H1 (cell line): ENCODE results near the gene NDUFA13. TPM values are rescaled to one million over a fixed set of nuclear protein-coding genes. Genes with fewer than 3 reads are reported as not detected.

Experiments
- BCL11A ChIP-seq, 2 experiments: IDR thresholded peaks; one replicate each; pipeline ENCODE4 v1.6.1; 2011; ENCODE audit warnings: low read depth in 2 of 2, low read length in 2 of 2, mild to moderate bottlenecking in 2 of 2
- CBX5 ChIP-seq: fragments of 300-800, 300-1000 bp; sonication (generic); IDR thresholded peaks from 2 replicates; pipeline ENCODE4 v1.7.1; 2016; ENCODE audit warnings: antibody characterized with exemption, low read length, low read depth
- EZH2 ChIP-seq: fragments of 200-600 bp; sonication (generic); IDR thresholded peaks from 2 replicates; pipeline ENCODE4 v1.7.1; 2012; ENCODE audit warnings: low read depth, mild to moderate bottlenecking, moderate library complexity, low read length, inconsistent platforms; ENCODE audit not compliant: severe bottlenecking
- KDM5A ChIP-seq: fragments of 200-600 bp; IDR thresholded peaks from 2 replicates; pipeline ENCODE4 v1.7.1; 2012; ENCODE audit warnings: mild to moderate bottlenecking, low read length, inconsistent platforms, mixed read lengths
- NRF1 ChIP-seq: IDR thresholded peaks from 2 replicates; pipeline ENCODE4 v1.6.1; 2011; ENCODE audit warnings: mild to moderate bottlenecking, low read depth, low read length, improper control_type of control experiment
- POU5F1 ChIP-seq: IDR thresholded peaks from 2 replicates; pipeline ENCODE4 v1.6.1; 2011; ENCODE audit warnings: low read depth, mild to moderate bottlenecking, low read length, moderate library complexity
- RAD21 ChIP-seq, 2 experiments: IDR thresholded peaks in 1 of 2; conservative IDR thresholded peaks in 1 of 2; 2 replicates each; pipeline ENCODE4 v1.6.1; 2011; ENCODE audit warnings: low read depth in 2 of 2, low read length in 2 of 2, improper control_type of control experiment in 1 of 2, inconsistent platforms in 1 of 2, mild to moderate bottlenecking in 1 of 2, moderate library complexity in 1 of 2
- polyA plus RNA-seq, 7 experiments: library from polyadenylated mRNA; depleted of rRNA in 3 of 7; stranded (reverse) in 5 of 7; unstranded in 2 of 7; fragments of >200 nt in 5 of 7; fragments of 200-250 nt in 2 of 7; gene quantifications; 1 replicate in 5 of 7; 2 replicates in 1 of 7; 4 replicates in 1 of 7; pipeline versions ENCODE4 v1.2.1 to v1.2.3, GENCODE V29; 2011 to 2013; ENCODE audit warnings: missing spikeins in 2 of 7, mixed read lengths in 2 of 7
- total RNA-seq: library from RNA; stranded (reverse); fragmentation: NEBNext Ultra II Directional; extraction: Animal tissue kit (Norgen Biotek cat#: 25700); gene quantifications from 2 replicates; pipeline ENCODE4 v1.2.1, GENCODE V29; 2021

The NDUFA13 gene
- total and polyA plus RNA-seq, 2 of the 8 experiments (the other 6 are each of a cell fraction or from before 2014, with no cell fraction given): 413 to 1,105 TPM

DNA sequence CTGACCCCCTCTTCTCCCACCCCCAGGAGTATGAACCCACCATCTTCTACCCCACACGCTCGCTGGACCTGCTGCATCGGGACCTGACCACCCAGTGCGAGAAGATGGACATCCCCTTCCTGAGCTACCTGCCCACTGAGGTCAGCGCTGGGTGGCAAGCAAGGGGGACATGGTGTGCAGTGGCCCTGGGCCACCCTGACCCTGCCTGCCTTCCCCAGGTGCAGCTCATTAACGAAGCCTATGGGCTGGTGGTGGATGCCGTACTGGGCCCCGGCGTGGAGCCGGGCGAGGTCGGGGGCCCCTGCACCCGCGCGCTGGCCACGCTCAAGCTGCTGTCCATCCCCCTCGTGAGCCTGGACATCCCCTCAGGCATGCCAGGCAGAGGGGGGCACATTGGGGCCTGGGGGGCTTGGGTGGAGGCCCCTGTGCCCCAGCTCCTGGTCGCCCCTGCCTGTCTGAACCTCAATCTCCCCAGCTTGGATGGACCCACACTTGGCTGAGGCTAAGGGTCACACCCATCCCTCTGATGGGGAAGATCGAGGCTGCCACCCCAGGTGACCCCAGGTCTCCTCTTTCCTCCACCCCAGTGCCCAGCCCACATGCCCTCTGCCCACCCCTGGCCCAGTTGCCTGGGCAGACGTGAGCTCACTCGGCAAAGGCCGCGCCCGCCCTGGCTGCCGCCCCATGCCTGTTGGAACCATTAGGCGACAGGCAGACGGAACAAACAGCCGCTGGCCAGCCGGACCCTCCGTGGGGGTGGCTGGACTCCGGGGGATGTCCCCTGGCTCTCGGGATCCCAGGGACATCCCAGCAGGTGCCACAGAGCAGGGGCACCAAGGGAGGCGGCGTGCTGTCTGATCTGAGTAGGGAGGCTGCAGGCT, 19.5 kb downstream of the NDUFA13 start (continued):
- TF ChIP-seq RAD21 (IDR thresholded peaks at IDR 0.05 in 1 of 2, conservative IDR thresholded peaks at IDR 0.05 in 1 of 2; ENCODE audit: low read depth in 2 of 2, low read length in 2 of 2): no peak
- TF ChIP-seq CBX5: no peak
- no peak for TF ChIP-seq BCL11A (IDR thresholded peaks at IDR 0.05; ENCODE audit: low read depth in 2 of 2, low read length in 2 of 2)
- TF ChIP-seq NRF1: no peak
- TF ChIP-seq EZH2: no peak
- TF ChIP-seq POU5F1: no peak
- no peak for TF ChIP-seq KDM5A
